H1 (cell line): ENCODE measurements around the gene CLCN5. TPM values are rescaled to one million over a fixed set of nuclear protein-coding genes. Genes with fewer than 3 reads are reported as not detected.

Experiments used
- CTCF ChIA-PET: fragments of 300-600 bp; sonication (Branson Sonifier 250); formaldehyde crosslinking; loops from one replicate; lab custom pipeline; 2021; ENCODE audit not compliant: partially characterized antibody; lab: Charles Lee
- POLR2A ChIA-PET: fragments of 300-600 bp; sonication (Branson Sonifier 250); formaldehyde crosslinking; loops from one replicate; lab custom pipeline; 2021; ENCODE audit warnings: inconsistent platforms; ENCODE audit not compliant: partially characterized antibody; lab: Charles Lee
- DNase-seq, 2 experiments: peaks; one replicate each; pipeline versions ENCODE4 v3.0.0 to v3.0.0-alpha.2; 2010 to 2022; ENCODE audit warnings: low spot score in 2 of 2, low read depth in 1 of 2, mixed read lengths in 1 of 2
- FAIRE-seq: peaks from 2 replicates; lab custom pipeline; 2011; peaks lifted over from hg19 to GRCh38; lab: Jason Lieb, UNC
- H2AFZ ChIP-seq: 2 replicates; pipeline ENCODE4 v1.8.1; 2012; ENCODE audit warnings: low read length, inconsistent platforms
- H2AK5ac ChIP-seq: 2 replicates; pipeline ENCODE4 v1.6.1; 2013; ENCODE audit warnings: low read depth, low read length
- H2BK120ac ChIP-seq: replicated peaks from 2 replicates; pipeline ENCODE3; 2013; ENCODE audit warnings: low read depth, low read length, inconsistent platforms
- H2BK12ac ChIP-seq: 2 replicates; pipeline ENCODE4 v1.6.1; 2013; ENCODE audit warnings: low read depth, low read length
- H2BK15ac ChIP-seq: 2 replicates; pipeline ENCODE4 v1.6.1; 2013; ENCODE audit warnings: low read length
- H2BK20ac ChIP-seq: 2 replicates; pipeline ENCODE4 v1.6.1; 2013; ENCODE audit warnings: low read length
- H2BK5ac ChIP-seq: 2 replicates; pipeline ENCODE4 v1.6.1; 2013; ENCODE audit warnings: low read depth, low read length
- H3K14ac ChIP-seq: 2 replicates; pipeline ENCODE4 v1.6.1; 2013; ENCODE audit warnings: inconsistent platforms; ENCODE audit not compliant: insufficient read length
- H3K18ac ChIP-seq: 2 replicates; pipeline ENCODE4 v1.6.1; 2013; ENCODE audit warnings: low read length; ENCODE audit errors: extremely low read depth
- H3K23ac ChIP-seq: 2 replicates; pipeline ENCODE4 v1.6.1; 2013; ENCODE audit warnings: inconsistent platforms; ENCODE audit not compliant: insufficient read length
- H3K23me2 ChIP-seq: 2 replicates; pipeline ENCODE4 v1.6.1; 2013; ENCODE audit warnings: low read depth, low read length
- H3K27ac ChIP-seq: 2 replicates; pipeline ENCODE4 v1.6.1; 2011; ENCODE audit warnings: low read depth, low read length, inconsistent platforms
- H3K27me3 ChIP-seq, 4 experiments: replicated peaks in 1 of 4; 1 replicate in 1 of 4; 2 replicates in 3 of 4; pipeline versions ENCODE4 v1.6.1 to v1.8.1; 2011 to 2013; ENCODE audit warnings: low read length in 3 of 4, mild to moderate bottlenecking in 3 of 4, inconsistent platforms in 2 of 4, mixed read lengths in 2 of 4, moderate library complexity in 1 of 4; ENCODE audit not compliant: control insufficient read depth in 3 of 4, insufficient read depth in 3 of 4; ENCODE audit errors: extremely low read depth in 1 of 4
- H3K36me3 ChIP-seq, 4 experiments: 2 replicates each; pipeline versions ENCODE4 v1.6.1 to v1.8.1; 2011 to 2013; ENCODE audit warnings: mild to moderate bottlenecking in 4 of 4, low read length in 3 of 4, moderate library complexity in 2 of 4, control low read depth in 1 of 4, inconsistent platforms in 1 of 4; ENCODE audit not compliant: insufficient read depth in 4 of 4, control insufficient read depth in 2 of 4
- H3K4ac ChIP-seq: replicated peaks from 2 replicates; pipeline ENCODE3; 2013; ENCODE audit warnings: low read length, low read depth, mixed read lengths, inconsistent platforms; ENCODE audit not compliant: insufficient read length
- H3K4me1 ChIP-seq, 4 experiments: replicated peaks in 1 of 4; 1 replicate in 1 of 4; 2 replicates in 3 of 4; pipeline versions ENCODE4 v1.6.1 to v1.8.1; 2011 to 2013; ENCODE audit warnings: low read length in 3 of 4, inconsistent platforms in 2 of 4, mixed read lengths in 1 of 4; ENCODE audit not compliant: insufficient read depth in 4 of 4, control insufficient read depth in 3 of 4
- H3K4me2 ChIP-seq, 2 experiments: 2 replicates each; pipeline versions ENCODE4 v1.6.1 to v1.8.1; 2011 to 2013; ENCODE audit warnings: low read depth in 2 of 2, low read length in 2 of 2, control low read depth in 1 of 2, inconsistent platforms in 1 of 2, mild to moderate bottlenecking in 1 of 2; ENCODE audit not compliant: insufficient read depth in 1 of 2
- H3K4me3 ChIP-seq, 4 experiments: fragments of 200-600, 300-600 bp in 1 of 4; sonication (generic), shearing (Covaris generic), sonication (Bioruptor Twin) in 1 of 4; 2 replicates each; pipeline versions ENCODE4 v1.5.1 to v1.8.1; 2011 to 2016; ENCODE audit warnings: low read length in 4 of 4, low read depth in 3 of 4, control low read depth in 2 of 4, inconsistent platforms in 2 of 4, mild to moderate bottlenecking in 2 of 4, mixed read lengths in 1 of 4, moderate library complexity in 1 of 4; ENCODE audit not compliant: insufficient read depth in 2 of 4; ENCODE audit errors: extremely low read depth in 1 of 4
- H3K56ac ChIP-seq: replicated peaks from 2 replicates; pipeline ENCODE3; 2013; ENCODE audit warnings: low read depth, mild to moderate bottlenecking, mixed read lengths, low read length, inconsistent platforms; ENCODE audit not compliant: insufficient read length
- H3K79me1 ChIP-seq: 2 replicates; pipeline ENCODE4 v1.6.1; 2013; ENCODE audit warnings: low read depth, low read length, control low read depth
- H3K79me2 ChIP-seq, 2 experiments: 2 replicates each; pipeline versions ENCODE4 v1.6.1 to v1.8.1; 2012 to 2013; ENCODE audit warnings: low read length in 2 of 2, mild to moderate bottlenecking in 2 of 2, inconsistent platforms in 1 of 2; ENCODE audit not compliant: insufficient read depth in 2 of 2, control insufficient read depth in 1 of 2
- H3K9ac ChIP-seq, 4 experiments: replicated peaks in 1 of 4; 1 replicate in 1 of 4; 2 replicates in 3 of 4; pipeline versions ENCODE4 v1.6.1 to v1.8.1; 2011 to 2013; ENCODE audit warnings: low read depth in 3 of 4, low read length in 3 of 4, control low read depth in 2 of 4, mild to moderate bottlenecking in 2 of 4, moderate library complexity in 2 of 4, inconsistent platforms in 1 of 4; ENCODE audit errors: extremely low read depth in 1 of 4
- H3K9me3 ChIP-seq, 2 experiments: 2 replicates each; pipeline versions ENCODE4 v1.6.1 to v1.8.1; 2012 to 2013; ENCODE audit warnings: mild to moderate bottlenecking in 2 of 2, moderate library complexity in 2 of 2, control low read depth in 1 of 2, inconsistent platforms in 1 of 2, low read depth in 1 of 2, low read length in 1 of 2, mixed read lengths in 1 of 2; ENCODE audit not compliant: insufficient read depth in 2 of 2
- H4K20me1 ChIP-seq, 2 experiments: replicated peaks in 1 of 2; 2 replicates each; pipeline versions ENCODE3 to v1.8.1; 2011 to 2013; ENCODE audit warnings: inconsistent platforms in 2 of 2, low read length in 2 of 2, mild to moderate bottlenecking in 1 of 2; ENCODE audit not compliant: insufficient read depth in 2 of 2, control insufficient read depth in 1 of 2
- H4K5ac ChIP-seq: 2 replicates; pipeline ENCODE4 v1.6.1; 2013; ENCODE audit warnings: low read length, low read depth, mixed read lengths, inconsistent platforms; ENCODE audit not compliant: insufficient read length
- H4K8ac ChIP-seq: 2 replicates; pipeline ENCODE4 v1.8.0; 2013; ENCODE audit warnings: mild to moderate bottlenecking, moderate library complexity, low read length, inconsistent platforms; ENCODE audit not compliant: insufficient read depth; ENCODE audit errors: extremely low read depth
- H4K91ac ChIP-seq: replicated peaks from 2 replicates; pipeline ENCODE3; 2013; ENCODE audit warnings: low read length, mixed read lengths, inconsistent platforms; ENCODE audit not compliant: insufficient read length
- CHD1 ChIP-seq: IDR thresholded peaks from 2 replicates; pipeline ENCODE4 v1.6.1; 2012; ENCODE audit warnings: low read depth, low read length, improper control_type of control experiment
- EZH2 ChIP-seq: fragments of 200-600 bp; sonication (generic); IDR thresholded peaks from 2 replicates; pipeline ENCODE4 v1.7.1; 2012; ENCODE audit warnings: low read depth, mild to moderate bottlenecking, moderate library complexity, low read length, inconsistent platforms; ENCODE audit not compliant: severe bottlenecking
- GABPA ChIP-seq: IDR thresholded peaks from 2 replicates; pipeline ENCODE4 v1.6.1; 2011; ENCODE audit warnings: mild to moderate bottlenecking, low read length, moderate library complexity, borderline replicate concordance; ENCODE audit not compliant: insufficient read depth
- POLR2AphosphoS5 ChIP-seq: IDR thresholded peaks from 2 replicates; pipeline ENCODE4 v1.6.1; 2011; ENCODE audit warnings: low read depth, low read length
- POU5F1 ChIP-seq: IDR thresholded peaks from 2 replicates; pipeline ENCODE4 v1.6.1; 2011; ENCODE audit warnings: low read depth, mild to moderate bottlenecking, low read length, moderate library complexity
- RNF2 ChIP-seq: fragments of 200-900, 300-1000 bp; sonication (generic); IDR thresholded peaks from 2 replicates; pipeline ENCODE4 v1.7.1; 2016; ENCODE audit warnings: borderline replicate concordance, low read depth, mild to moderate bottlenecking, antibody characterized with exemption, low read length; ENCODE audit not compliant: poor library complexity, severe bottlenecking; ENCODE audit errors: missing control alignments
- WGBS, 2 experiments: shearing (Covaris generic) in 1 of 2; methylation state at CpG; one replicate each; pipeline versions ENCODE4 v1.1.6 to v1.1.7; 2013 to 2015; ENCODE audit warnings: low lambda C conversion rate in 2 of 2, mixed read lengths in 2 of 2, inconsistent platforms in 1 of 2, low coverage in 1 of 2, missing lambda C conversion rate in 1 of 2; ENCODE audit not compliant: insufficient replicate concordance in 2 of 2, insufficient coverage in 1 of 2, insufficient read length in 1 of 2; ENCODE audit errors: extremely low coverage in 1 of 2, missing lambda C conversion rate in 1 of 2; 5-methylcytosine and 5-hydroxymethylcytosine counted together
- polyA plus RNA-seq, 7 experiments: library from polyadenylated mRNA; depleted of rRNA in 3 of 7; stranded (reverse) in 5 of 7; unstranded in 2 of 7; fragments of >200 nt in 5 of 7; fragments of 200-250 nt in 2 of 7; gene quantifications; 1 replicate in 5 of 7; 2 replicates in 1 of 7; 4 replicates in 1 of 7; pipeline versions ENCODE4 v1.2.1 to v1.2.3, GENCODE V29; 2011 to 2013; ENCODE audit warnings: missing spikeins in 2 of 7, mixed read lengths in 2 of 7
- total RNA-seq: library from RNA; stranded (reverse); fragmentation: NEBNext Ultra II Directional; extraction: Animal tissue kit (Norgen Biotek cat#: 25700); gene quantifications from 2 replicates; pipeline ENCODE4 v1.2.1, GENCODE V29; 2021

Gene CLCN5
- total and polyA plus RNA-seq, 2 of the 8 experiments (the other 6 are each of a cell fraction or from before 2014, with no cell fraction given): 4.2 to 9.7 TPM

GRCh38 chrX:50082741-50083140, 160.3 kb downstream of the CLCN5 start:
- FAIRE-seq: no peak
- CTCF ChIA-PET: interaction anchor here (0.6 kb wide), 1 partner anchor 170 kb away, joined by 3 read pairs; no protein-coding TSS in a partner anchor
- TF ChIP-seq RNF2: no peak
- TF ChIP-seq EZH2: no peak
- TF ChIP-seq GABPA: no peak
- TF ChIP-seq POU5F1: no peak
- TF ChIP-seq POLR2AphosphoS5: no peak
- TF ChIP-seq CHD1: no peak

More at GRCh38 chrX:50082741-50083140, 160.3 kb downstream of the CLCN5 start:
- H3K4me1 ChIP-seq: no peaks in the 10 kb centered on the region
- H2BK5ac ChIP-seq: no peak overlapping the region
- H3K23ac ChIP-seq: no peak overlapping the region
- no peak overlapping the region for H3K4me2 ChIP-seq
- no peak overlapping the region for H2BK120ac ChIP-seq
- H3K27ac ChIP-seq: no peak overlapping the region
- H4K5ac ChIP-seq: no peak overlapping the region
- no peak overlapping the region for H3K18ac ChIP-seq
- H3K9ac ChIP-seq: no peak overlapping the region
- no peak overlapping the region for H2BK15ac ChIP-seq
- POLR2A ChIA-PET: interaction anchor here (0.6 kb wide), 1 partner anchor 1451 kb away, joined by 4 read pairs; no protein-coding TSS in a partner anchor
- DNase-seq: no peak
- no peaks in the 10 kb centered on the region for H3K27me3 ChIP-seq
- no peak overlapping the region for H2AK5ac ChIP-seq
- no peaks in the 10 kb centered on the region for H3K79me1 ChIP-seq
- no peaks in the 10 kb centered on the region for H4K20me1 ChIP-seq
- no peak overlapping the region for H2AFZ ChIP-seq
- no peak overlapping the region for H3K4me3 ChIP-seq
- no peak overlapping the region for H4K91ac ChIP-seq
- H3K79me2 ChIP-seq: no peaks in the 10 kb centered on the region
- no peak overlapping the region for H3K4ac ChIP-seq
- H3K23me2 ChIP-seq: no peaks in the 10 kb centered on the region
- no peak overlapping the region for H3K56ac ChIP-seq
- no peak overlapping the region for H3K14ac ChIP-seq
- no peak overlapping the region for H2BK20ac ChIP-seq
- no peaks in the 10 kb centered on the region for H3K36me3 ChIP-seq
- WGBS, 2 experiments: 96% methylated on average over 2 of the region's 2 CpGs; no CpG with 5 or more reads in 1 of the 2 experiments
- no peak overlapping the region for H4K8ac ChIP-seq
- H2BK12ac ChIP-seq: no peak overlapping the region
- no peaks in the 10 kb centered on the region for H3K9me3 ChIP-seq
